CD4-positive, alpha-beta T cell treated with Interleukin-4 for 1 hour (primary cell): ENCODE results near the gene DCLRE1A.
"Not testable (repeated sequence)": the region's sequence is repeated elsewhere in the genome, so short reads cannot be mapped to it uniquely, and the experiment has no call there.

Experiments used
- DNase-seq, 2 donors: peaks; one replicate each; pipeline ENCODE4 v3.0.0-alpha.2; 2020 to 2022

The DCLRE1A gene

DNA sequence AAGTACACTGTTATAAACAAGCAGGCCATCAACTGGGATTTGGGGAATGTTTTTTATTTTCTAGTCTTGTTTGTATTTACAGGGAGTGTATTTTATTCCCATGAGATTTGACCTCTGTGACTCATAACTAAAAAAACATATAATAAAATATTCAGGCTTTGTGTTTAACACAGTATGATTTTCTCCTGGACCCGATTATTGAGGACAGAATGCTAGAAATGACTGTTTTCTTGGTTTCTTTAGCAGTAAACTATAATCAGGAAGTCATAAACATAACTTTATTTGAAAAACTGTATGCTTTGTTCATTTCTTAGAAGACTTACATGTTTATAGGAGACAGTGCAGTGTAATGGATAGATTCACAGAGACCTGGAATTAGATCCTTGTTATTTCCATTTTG, 2.7 kb upstream of the DCLRE1A start:
- no peak for DNase-seq

DNA sequence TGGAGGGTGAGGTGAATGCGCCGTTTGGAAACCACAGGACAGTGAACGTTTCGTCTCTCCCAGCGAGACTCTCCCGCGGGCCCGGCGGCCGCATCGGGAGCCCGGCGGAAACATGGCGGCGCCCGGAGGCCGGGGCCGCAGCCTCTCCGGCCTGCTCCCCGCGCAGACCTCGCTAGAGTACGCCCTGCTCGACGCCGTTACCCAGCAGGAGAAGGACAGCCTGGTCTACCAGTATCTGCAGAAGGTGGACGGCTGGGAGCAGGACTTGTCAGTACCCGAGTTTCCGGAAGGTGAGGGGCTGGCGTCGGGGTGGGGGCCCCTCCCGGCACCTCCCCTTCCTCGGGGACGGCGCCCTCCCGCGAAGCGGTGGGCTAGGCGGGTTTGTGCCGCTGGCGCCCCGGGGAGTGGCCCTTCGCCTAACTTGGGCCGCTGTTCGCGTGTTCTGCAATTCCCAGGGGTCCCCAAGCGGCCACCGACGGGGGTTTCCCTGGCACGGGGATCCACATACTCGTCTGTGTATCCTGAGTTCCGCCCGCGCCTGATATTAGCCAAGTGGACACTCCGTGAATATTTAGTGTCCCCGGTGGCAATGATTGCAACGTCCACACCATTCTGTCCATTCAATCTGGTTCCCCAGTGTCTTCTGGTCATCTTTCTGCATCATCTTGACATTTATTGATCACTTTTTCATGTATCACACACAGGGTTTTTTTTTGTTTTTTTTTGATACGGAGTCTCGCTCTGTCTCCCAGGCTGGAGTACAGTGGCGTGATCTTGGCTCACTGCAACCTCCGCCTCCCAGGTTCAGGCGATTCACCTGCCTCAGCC, 1.1 kb upstream of the DCLRE1A start:
- peak; percentile 52 to 59 for DNase-seq

DNA sequence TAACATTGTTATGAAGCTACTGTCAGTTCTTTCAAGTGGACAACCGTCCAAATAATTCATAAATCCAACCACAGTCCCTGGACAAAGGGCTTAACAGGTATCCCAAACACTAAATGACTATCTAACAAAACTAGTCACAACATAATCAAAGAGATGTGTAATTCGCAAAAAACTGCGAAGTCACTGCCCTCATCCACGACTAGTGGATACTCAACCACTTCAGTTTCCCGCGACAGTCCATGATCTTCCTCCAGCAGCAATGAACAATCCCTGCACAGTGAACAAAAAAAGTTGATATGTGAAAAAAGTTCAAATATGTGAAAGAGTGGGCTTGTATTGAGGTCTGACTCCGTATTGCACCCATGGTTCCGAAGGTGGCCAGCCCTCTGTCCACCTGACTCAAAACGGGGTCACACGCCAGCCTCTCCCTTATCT, 287 bp downstream of the DCLRE1A start:
- no peak for DNase-seq

DNA sequence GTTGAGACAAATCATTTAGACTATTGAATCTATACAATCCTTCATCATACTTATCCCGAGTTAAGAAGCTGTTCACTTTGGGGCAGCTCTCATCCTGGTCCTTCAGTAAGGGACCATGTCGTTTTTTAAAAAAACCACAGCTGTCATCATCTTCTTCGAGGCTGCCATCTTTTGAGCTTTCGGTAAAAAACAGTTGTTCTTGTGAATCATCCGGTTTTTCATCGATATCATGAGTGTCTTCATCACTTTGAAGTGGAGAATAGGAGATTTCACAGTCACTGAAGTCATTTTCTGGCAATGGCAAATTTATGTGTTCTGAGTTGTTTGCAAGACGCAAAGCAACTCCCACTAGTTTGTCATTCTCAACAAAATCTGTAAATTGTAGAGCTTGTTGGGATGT, 3.9 kb downstream of the DCLRE1A start:
- DNase-seq: no peak

DNA sequence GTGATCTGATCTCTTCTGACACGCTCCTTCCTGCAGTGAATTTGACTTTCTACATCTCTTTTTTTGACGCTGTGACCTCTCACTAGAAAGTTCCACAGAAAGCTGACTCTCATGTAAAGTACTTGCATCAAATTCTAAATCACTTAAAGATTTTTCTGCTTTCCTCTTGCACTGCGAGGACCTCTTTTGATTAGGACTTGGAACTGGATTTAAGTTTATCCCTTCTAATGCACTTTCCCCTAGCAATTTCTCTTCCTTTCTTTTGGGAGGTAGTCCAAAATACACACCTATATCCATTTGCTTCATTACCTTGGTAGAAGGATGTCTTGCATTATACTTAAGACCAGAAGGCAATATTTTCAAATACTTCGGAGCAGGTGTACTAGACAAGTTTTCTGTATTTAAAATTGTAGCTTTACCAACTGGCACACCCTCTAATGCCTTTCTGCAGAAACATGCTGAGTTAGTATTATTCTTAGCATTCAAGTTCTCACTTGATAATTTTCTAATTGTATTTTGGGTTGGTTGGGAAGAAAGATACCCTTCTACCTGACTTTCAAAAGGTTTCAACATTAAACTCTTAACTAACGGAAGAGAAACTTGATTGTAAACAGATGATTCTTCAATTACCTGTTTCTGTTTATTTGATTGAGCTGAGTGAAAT, 4.6 kb downstream of the DCLRE1A start:
- DNase-seq: no peak

DNA sequence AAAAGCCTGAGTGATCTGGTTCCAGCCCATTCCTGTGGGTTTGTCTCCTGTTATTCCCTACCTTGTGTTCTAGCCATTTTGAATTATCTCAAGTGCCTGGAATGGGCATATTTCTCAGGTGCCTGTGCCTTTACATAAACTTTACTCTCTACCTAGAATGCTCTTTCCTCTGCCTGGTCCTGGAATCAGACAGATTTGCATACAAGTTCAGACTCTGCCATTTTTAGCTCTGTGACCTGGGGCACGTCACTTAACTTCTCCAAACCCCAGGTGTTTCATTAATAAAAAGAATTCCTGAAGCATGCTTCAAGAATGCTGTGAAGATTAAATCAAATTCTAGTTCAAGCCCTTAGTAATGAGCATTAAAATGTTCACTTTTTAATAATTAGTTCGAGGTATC, 7.8 kb downstream of the DCLRE1A start:
- DNase-seq: no peak

DNA sequence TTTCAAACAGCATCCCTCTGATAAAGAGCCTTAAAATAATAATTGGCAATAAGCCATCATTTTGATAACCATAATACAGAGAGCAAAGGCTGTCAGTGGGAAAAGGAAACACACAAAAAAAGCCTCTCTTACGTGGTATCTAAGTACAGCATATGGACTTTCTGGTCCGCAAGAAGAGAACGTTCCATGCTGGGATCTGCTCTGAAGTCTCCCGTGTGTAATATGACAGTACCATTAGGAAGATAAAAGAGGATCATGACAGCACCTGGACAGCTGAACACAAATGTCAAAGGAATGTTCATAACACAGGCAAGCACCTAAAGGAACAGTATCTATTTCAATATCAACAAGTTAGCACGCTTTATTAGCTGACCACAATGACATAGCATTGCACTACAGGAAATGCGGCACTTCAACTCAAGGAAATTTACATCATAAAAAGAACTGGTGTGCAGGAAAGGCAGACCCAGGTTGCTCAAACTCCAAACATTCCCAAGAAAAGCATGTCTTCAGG, 9.9 kb downstream of the DCLRE1A start:
- no peak for DNase-seq

DNA sequence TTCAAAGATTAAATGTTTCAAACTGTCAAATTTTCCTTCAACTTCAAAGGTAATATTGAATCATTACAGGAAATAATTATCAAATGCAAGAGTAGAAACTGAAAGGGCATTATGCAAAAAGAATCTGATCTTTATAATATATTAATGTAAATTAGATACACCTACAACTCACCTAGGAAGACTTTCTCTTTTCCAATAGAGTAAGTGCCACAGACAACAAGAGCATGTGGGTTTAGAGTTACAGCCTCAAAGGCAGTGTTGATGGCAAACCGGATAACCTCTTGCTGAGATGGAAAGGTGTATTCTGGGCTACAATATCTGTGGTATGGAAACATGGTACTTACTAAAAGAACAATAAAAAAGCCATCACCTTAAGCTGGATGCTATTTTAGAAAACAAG, 11.7 kb downstream of the DCLRE1A start:
- no peak for DNase-seq

DNA sequence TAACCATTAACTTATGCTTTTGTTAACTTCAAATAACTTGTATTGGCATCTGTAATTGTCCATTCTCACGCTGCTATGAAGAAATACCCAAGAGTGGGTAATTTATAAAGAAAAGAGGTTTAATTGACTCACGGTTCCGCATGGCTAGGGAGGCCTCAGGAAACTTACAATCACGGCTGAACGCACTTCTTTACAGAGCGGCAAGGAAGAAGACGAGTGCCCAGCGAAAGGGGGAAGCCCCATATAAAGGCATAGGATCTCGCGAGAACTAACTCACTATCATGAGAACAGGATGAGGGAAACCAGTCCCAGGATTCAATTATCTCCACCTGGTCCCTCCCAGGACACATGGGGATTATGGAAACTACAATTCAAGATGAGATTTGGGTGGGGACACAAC, 25.3 kb downstream of the DCLRE1A start:
- DNase-seq: not testable (repeated sequence)

DNA sequence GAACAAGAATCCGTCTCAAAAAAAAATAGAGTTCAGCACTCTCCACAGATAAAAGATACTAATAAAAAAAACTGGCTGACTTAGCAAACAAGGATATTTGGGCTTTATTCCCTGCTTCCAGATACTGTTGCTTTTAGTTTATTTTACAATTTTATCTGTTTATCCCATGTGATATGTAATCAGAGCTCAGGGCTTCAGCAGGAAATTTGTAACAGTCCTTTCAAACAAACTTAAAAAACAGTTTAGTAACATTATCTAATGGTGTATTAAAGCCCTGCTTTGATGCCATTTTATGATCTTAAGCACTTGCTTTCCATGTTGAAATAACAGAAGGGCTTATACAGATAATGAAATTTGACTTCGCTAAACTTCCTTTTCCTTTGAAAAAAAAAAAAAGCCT, 28.1 kb downstream of the DCLRE1A start:
- DNase-seq: no peak

DNA sequence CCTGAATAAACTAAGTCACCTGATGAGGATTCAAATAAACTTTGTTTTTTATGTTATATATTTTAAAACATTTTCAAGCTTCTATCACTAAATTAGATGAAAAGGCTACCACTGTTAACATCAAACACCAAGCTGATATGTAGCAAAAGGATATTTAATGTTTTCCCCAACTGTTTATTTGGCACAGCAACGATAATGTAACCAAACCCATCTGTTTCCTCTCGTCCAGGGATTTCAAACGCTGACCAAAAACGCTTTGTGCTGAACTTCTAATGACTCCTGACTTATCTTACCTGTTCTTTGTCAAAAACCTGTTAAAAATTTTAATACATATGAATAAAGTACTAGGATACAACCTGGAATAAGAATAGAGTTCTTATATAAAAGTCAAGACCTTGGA, 30.5 kb downstream of the DCLRE1A start:
- no peak for DNase-seq

DNA sequence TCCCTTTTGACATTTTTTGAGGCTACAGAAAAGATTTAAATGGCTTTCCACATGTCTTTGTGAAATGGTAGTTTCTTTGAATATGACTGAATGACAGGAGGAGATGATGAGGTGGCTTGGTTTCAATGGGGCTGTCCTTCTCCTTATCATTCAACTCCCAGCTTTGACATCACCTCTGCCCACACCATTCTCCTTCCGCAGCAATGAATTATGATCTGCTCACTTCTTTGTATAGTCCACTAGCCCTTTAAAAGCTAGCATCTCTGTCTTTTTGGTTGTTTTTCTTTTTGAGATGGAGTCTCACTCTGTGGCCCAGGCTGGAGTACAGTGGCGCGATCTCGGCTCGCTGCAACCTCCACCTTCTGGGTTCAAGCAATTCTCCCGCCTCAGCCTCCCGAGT, 31.7 kb downstream of the DCLRE1A start:
- no peak for DNase-seq

DNA sequence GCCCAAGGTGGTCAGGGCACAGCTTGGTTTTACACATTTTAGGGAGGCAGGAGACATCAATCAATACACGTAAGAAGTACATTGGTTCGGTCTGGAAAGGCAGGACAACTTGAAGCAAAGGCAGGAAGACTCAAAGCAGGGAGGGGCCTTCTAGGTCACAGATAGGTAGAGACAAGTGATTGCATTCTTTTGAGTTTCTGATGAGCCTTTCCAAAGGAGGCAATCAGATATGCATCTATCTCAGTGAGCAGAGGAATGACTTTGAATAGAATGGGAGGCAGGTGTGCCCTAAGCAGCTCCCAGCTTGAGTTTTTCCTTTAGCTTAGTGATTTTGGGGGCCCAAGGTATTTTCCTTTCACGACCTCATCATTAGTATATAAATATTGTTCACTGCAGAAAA, 32.6 kb downstream of the DCLRE1A start:
- not testable (repeated sequence) for DNase-seq

DNA sequence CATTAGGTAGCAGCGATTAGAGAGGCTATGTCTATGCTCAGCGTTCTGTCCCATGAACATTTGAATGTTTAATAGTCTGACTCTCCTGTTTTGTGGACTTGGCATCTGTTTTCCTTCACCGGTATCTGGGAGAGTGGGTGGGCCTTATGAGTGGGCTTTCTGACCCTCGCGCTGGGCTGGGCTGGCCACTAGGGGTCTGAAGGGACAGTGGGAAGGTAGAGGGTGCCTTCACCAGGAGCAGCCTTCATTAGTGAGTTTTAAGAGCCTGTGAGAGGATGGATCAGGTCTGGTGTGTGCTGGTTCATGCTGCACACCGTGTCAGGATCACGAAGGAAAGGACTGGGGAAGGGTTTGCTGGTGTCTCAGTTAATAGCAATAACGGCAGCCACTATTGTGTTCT, 33.4 kb downstream of the DCLRE1A start:
- DNase-seq: no peak

DNA sequence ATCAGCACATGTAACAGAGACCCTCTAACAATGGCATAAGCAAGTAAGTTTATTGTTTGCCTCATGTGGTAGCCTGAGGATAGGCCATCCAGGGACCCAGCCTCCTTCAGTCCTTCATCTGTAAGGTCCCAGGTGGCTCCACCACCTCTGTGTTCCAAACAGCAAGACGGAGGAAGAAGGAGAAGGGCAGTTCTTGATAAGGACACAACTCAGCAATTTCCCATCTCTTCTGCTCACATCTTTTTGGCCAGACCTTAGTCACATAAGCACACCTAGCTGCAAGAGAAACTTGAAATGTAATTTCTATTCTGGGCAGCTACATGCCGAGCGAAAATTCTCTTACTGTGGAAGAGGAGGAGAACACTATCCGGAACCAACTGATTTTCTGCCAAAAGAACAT, 33.9 kb downstream of the DCLRE1A start:
- no peak for DNase-seq

DNA sequence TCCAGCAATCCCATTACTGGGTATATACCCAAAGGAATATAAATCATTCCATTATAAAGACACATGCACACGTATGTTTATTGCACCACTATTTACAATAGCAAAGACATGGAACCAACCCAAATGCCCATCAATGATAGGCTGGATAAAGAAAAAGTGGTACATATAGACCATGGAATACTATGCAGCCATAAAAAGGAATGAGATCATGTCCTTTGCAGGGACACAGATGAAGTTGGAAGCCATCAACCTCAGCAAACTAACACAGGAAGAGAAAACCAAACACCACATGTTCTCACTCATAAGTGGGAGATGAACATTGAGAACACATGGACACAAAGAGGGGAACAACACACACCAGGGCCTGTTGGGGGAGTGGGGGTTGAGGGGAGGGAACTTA, 39.2 kb downstream of the DCLRE1A start:
- DNase-seq: not testable (repeated sequence)

DNA sequence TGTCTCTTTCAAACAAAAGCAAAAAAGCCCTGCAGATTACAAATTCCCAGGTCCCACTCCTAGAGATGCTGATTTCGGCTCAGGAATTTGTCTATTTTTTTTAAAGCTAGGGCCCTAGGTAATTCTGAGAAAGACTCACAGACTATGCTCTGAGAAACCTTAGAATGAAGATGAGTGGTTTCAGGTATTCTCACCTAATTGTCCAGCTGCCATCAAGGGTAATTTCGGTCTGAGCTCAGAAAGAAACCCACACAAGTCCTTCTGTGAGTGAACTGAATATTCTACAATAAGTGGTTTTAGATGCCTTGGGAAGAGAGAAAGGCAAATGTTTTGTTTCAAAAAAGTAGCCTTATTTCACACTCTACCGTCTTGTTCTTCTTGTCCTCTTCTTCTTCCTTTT, 45.7 kb downstream of the DCLRE1A start:
- no peak for DNase-seq

DNA sequence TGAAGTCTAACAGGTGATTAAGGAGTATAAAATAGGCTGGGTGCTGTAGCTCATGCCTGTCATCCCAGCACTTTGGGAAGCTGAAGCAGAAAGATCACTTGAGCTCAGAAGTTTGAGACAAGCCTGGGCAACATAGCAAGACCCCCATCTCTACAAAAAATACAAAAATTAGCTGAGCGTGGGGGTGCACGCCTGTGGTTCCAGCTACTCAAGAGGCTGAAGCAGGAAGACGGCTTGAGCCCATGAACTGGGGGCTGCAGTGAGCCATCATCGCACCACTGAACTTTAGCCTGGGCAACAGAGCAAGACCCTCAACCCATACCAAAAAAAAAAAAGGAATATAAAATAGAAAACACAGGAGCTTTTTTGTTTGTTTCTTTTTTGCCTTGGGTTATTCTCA, 47.4 kb downstream of the DCLRE1A start:
- no peak for DNase-seq

DNA sequence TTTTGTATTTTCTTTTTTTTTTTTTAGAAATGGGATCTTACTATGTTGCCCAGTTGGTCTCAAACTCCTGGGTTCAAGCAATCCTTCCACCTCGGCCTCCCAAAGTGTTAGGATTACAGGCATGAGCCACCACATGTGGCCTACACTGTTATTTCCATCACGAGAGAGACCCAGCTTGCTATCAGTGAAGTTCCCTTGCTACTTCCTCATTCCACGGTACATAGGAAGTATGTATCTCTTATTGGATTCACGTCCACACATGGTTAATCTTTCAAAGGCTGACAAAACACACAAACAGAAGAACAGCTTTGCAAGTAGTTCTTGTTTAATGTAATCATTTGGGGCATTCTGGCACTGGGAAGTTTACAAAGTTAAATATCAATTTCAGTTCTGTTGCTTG, 50.9 kb downstream of the DCLRE1A start:
- DNase-seq: no peak

DNA sequence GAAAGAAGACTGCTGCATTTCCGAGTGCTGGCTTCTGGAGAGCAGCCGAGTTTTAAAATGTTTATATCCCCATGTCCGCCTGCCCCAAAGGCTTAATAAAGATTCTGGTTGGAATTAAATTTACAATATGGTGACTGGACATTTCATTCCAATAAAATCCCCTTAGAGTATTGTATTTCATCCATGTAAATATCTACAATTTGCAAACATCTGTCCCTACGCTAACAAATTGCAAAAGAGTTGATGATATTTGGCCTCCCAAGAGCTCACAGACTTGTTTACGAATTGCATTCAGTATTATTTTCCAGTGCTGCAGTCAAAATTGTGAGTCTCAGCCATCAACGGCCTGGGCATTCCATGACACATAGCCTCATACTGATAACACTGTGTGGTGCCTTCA, 52.3 kb downstream of the DCLRE1A start:
- DNase-seq: no peak

DNA sequence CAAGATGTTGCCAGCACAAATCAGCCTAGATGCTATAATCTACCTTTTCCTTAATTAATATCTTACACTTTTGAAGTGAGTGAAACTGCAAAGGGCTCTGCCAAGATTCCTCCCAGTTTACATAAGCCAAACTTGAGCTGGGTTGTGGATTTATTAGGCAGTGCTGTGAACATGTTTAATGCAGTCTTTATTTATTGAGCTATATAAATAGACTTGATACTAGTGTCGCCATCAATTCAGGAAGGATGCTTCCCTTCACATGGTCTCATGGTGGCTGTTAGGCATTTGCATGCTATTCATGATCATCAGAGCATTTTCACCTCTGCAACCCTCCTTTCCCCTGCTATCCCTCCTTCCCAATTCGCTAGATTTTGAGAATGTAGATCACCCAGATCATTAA, 62.2 kb downstream of the DCLRE1A start:
- no peak for DNase-seq

DNA sequence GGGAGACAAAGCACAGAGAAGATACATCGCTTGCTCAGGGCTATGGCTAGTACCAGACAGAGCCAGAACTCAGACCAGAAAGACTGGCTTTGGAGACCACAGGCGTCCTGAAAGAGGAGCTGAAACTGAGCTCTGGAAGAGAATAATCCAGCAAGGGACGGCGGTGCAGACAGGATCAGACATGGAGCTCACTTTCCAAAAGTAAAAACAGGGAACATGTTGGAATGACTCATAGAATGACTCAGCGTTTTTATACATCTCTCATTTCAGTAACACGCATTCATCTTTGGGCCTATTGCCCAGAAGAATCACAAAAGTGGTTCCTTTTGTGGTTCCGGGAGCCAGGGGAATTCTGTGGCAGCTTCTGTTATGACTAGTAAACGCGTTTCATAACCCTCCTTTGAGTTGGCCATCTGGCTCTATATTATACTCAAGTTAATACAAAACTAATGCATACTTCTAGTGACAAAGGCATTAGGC, 65.2 kb downstream of the DCLRE1A start:
- no peak for DNase-seq
